HG02885 (cell line): ENCODE measurements around the gene THAP10.
"Not testable (repeated sequence)": the region's sequence is repeated elsewhere in the genome, so short reads cannot be mapped to it uniquely, and the experiment has no call there.

Experiments used
- ATAC-seq: cut with Tn5 transposase; IDR thresholded peaks from one replicate; pipeline ENCODE4 v1.9.1; 2021; ENCODE audit warnings: mild to moderate bottlenecking; ENCODE audit not compliant: unreplicated experiment, poor library complexity

Gene THAP10

GRCh38 chr15:70892002-70892911, at the start of gene THAP10, which contains the start of gene LRRC49:
Gene THAP10, minus strand, starts transcription at chr15:70892433. Its CDS starts 161 bp downstream, at chr15:70892272.
Gene LRRC49, plus strand, starts transcription at chr15:70892826. Its CDS starts 69 bp downstream, at chr15:70892895.
- peak; percentile 82 for ATAC-seq

- no peak for ATAC-seq
Observed at GRCh38 chr15:70936326-70936725, 44.1 kb upstream of the THAP10 start.

- no peak for ATAC-seq
Observed at GRCh38 chr15:70935631-70936030, 43.4 kb upstream of the THAP10 start.

GRCh38 chr15:70933411-70933810, 41.2 kb upstream of the THAP10 start:
- no peak for ATAC-seq

- ATAC-seq: no peak
Observed at GRCh38 chr15:70932397-70932796, 40.2 kb upstream of the THAP10 start.

GRCh38 chr15:70931821-70932220, 39.6 kb upstream of the THAP10 start:
- no peak for ATAC-seq

GRCh38 chr15:70926914-70927313, 34.7 kb upstream of the THAP10 start:
- ATAC-seq: not testable (repeated sequence)

- no peak for ATAC-seq
Observed at GRCh38 chr15:70923311-70924080, 31.3 kb upstream of the THAP10 start.

- ATAC-seq: no peak
Observed at GRCh38 chr15:70922119-70922518, 29.9 kb upstream of the THAP10 start.

- ATAC-seq: no peak
Observed at GRCh38 chr15:70920981-70921696, 28.9 kb upstream of the THAP10 start.

- ATAC-seq: no peak
Observed at GRCh38 chr15:70917955-70918354, 25.7 kb upstream of the THAP10 start.

- no peak for ATAC-seq
Observed at GRCh38 chr15:70916531-70916930, 24.3 kb upstream of the THAP10 start.

- ATAC-seq: no peak
Observed at GRCh38 chr15:70912187-70912586, 20.0 kb upstream of the THAP10 start.

GRCh38 chr15:70910958-70911357, 18.7 kb upstream of the THAP10 start:
- ATAC-seq: no peak

- no peak for ATAC-seq
Observed at GRCh38 chr15:70907784-70908471, 15.7 kb upstream of the THAP10 start.

- ATAC-seq: no peak
Observed at GRCh38 chr15:70906842-70907241, 14.6 kb upstream of the THAP10 start.

- ATAC-seq: no peak
Observed at GRCh38 chr15:70902107-70902506, 9.9 kb upstream of the THAP10 start.

GRCh38 chr15:70892912-70893560, 803 bp upstream of the THAP10 start:
- ATAC-seq: peak; percentile 26

- ATAC-seq: no peak
Observed at GRCh38 chr15:70882361-70882760, 9.9 kb downstream of the THAP10 start.
